Stromal cell of bone marrow (primary cell): ENCODE data around the gene RPP40.
"Not testable (repeated sequence)": the region's sequence is repeated elsewhere in the genome, so short reads cannot be mapped to it uniquely, and the experiment has no call there.

Experiments
- DNase-seq: peaks from one replicate; pipeline ENCODE4 v3.0.0-alpha.2; 2012; ENCODE audit warnings: low read depth

RPP40 gene

GRCh38 chr6:5003604-5004372 lies at the start of gene RPP40:
Gene RPP40, minus strand, starts transcription at chr6:5004037. Its CDS starts 35 bp downstream, at chr6:5004002.
- DNase-seq = peak; percentile 93

- no peak for DNase-seq
Measured at GRCh38 chr6:5053038-5053437, 49.2 kb upstream of the RPP40 start.

GRCh38 chr6:5051394-5051793 lies 47.6 kb upstream of the RPP40 start:
- DNase-seq = no peak

- no peak for DNase-seq
Measured at GRCh38 chr6:5050009-5050408, 46.2 kb upstream of the RPP40 start.

- no peak for DNase-seq
Measured at GRCh38 chr6:5046430-5046829, 42.6 kb upstream of the RPP40 start.

- no peak for DNase-seq
Measured at GRCh38 chr6:5045416-5045815, 41.6 kb upstream of the RPP40 start.

GRCh38 chr6:5044866-5045265 lies 41.0 kb upstream of the RPP40 start:
- DNase-seq = no peak

GRCh38 chr6:5042436-5042835 lies 38.6 kb upstream of the RPP40 start:
- DNase-seq = no peak

GRCh38 chr6:5041955-5042354 lies 38.1 kb upstream of the RPP40 start:
- DNase-seq = no peak

- DNase-seq = no peak
Measured at GRCh38 chr6:5036269-5036668, 32.4 kb upstream of the RPP40 start.

GRCh38 chr6:5034736-5035135 lies 30.9 kb upstream of the RPP40 start:
- no peak for DNase-seq

GRCh38 chr6:5034328-5034727 lies 30.5 kb upstream of the RPP40 start:
- DNase-seq = no peak

GRCh38 chr6:5033214-5033904 lies 29.5 kb upstream of the RPP40 start:
- not testable (repeated sequence) for DNase-seq

GRCh38 chr6:5032706-5033105 lies 28.9 kb upstream of the RPP40 start:
- DNase-seq = not testable (repeated sequence)

- no peak for DNase-seq
Measured at GRCh38 chr6:5031150-5031549, 27.3 kb upstream of the RPP40 start.

- peak; percentile 49 for DNase-seq
Measured at GRCh38 chr6:5030596-5031136, 26.8 kb upstream of the RPP40 start.

GRCh38 chr6:5029609-5030008 lies 25.8 kb upstream of the RPP40 start:
- no peak for DNase-seq

- DNase-seq = no peak
Measured at GRCh38 chr6:5028921-5029320, 25.1 kb upstream of the RPP40 start.

- DNase-seq = no peak
Measured at GRCh38 chr6:5028301-5028700, 24.5 kb upstream of the RPP40 start.

- peak; percentile 21 for DNase-seq
Measured at GRCh38 chr6:5025911-5026819, 22.3 kb upstream of the RPP40 start.

- DNase-seq = no peak
Measured at GRCh38 chr6:5023923-5024322, 20.1 kb upstream of the RPP40 start.

GRCh38 chr6:5020142-5020541 lies 16.3 kb upstream of the RPP40 start:
- no peak for DNase-seq
